GM19395 (cell line): ENCODE data around the gene CPEB1.

Experiments used
- ATAC-seq: cut with Tn5 transposase; IDR thresholded peaks from one replicate; pipeline ENCODE4 v1.9.1; 2021; ENCODE audit warnings: mild to moderate bottlenecking, moderate library complexity; ENCODE audit not compliant: unreplicated experiment

Gene CPEB1

GRCh38 chr15:82595766-82596165 is 51.4 kb downstream of the CPEB1 start:
- ATAC-seq, result no peak

DNA sequence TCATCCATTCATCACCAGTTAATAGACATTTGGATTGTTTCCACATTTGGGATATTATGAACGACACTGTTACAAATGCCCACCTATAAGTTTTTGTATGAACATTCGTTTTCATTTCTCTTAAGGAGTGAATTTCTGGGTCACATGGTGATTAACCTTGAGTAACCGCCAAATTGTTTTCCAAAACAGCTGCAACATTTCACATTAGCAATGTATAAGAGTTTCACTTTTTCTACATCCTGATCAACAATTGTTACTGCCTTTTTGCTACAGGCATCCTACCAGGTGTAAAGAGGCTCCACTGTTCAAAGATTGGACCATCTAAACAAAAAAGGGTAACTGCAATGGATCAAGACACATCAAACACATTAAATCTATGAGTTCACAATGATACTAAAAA is 52.0 kb downstream of the CPEB1 start:
- ATAC-seq, result no peak

DNA sequence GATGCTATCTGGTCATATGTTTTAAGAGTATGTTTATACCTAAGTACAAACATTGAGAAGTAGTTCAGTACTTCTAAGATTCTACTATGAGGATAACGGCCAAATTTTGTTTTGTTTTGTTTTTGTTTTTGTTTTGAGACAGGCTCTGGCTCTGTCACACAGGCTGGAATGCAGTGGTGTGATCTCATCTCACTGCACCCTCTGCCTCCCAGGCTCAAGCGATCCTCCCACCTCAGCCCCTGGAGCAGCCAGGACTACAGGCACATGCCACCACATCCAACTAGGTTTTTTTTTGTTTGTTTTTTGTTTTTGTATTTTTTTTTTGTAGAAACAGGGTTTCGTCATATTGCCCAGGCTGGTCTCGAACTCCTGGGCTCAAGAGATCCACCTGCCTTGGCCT is 59.4 kb downstream of the CPEB1 start:
- no peak for ATAC-seq

GRCh38 chr15:82585072-82585471 is 62.1 kb downstream of the CPEB1 start:
- no peak for ATAC-seq

- no peak for ATAC-seq
Observed at GRCh38 chr15:82580713-82581112, 66.5 kb downstream of the CPEB1 start.

- ATAC-seq, result no peak
Observed at GRCh38 chr15:82575335-82575734, 71.8 kb downstream of the CPEB1 start.

DNA sequence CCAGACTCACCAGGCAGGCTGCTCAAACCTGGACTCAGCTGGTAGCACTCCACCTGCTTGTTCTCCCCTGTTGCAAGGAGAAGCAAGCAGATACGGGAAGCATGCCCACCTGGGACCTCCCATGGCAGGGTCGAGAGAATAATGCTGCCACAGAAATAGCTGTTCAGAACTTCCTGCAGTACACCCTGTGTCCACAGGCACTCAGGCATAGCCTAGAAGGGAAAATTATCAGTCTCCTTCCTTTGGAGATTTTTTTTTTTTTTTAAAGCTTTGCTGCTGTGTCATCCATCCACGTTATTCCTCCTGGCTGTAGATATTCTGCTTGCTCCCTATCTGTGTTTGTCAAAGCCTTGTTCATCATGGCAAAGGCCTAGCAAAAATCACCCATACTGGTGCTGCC is 74.2 kb downstream of the CPEB1 start:
- no peak for ATAC-seq

- no peak for ATAC-seq
Observed at GRCh38 chr15:82572311-82572710, 74.9 kb downstream of the CPEB1 start.

DNA sequence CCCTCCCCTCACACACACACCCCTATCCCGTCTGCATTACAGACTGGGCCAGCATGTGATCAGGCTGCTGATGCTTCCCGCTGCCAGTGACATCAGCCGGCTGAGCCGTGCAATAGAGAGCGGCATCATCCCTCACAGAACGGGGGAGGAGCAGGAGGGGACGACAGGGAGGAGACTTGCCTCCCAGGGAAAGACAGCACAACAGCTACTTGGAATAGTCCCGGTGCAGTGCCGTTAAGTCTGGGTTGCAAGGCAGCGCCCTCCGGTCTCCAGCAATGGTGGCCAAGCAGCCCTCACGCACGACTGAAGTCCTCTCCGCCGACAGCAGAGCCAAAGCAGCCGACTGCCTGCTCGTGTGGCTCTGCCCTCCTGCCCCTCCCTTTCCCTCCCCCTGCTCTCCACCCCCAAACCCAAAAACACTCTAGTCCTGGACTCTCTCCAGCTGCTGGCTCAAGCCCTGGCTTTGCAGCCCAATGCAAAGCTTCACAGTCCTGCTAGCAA is 75.4 kb downstream of the CPEB1 start:
- ATAC-seq, result no peak

- no peak for ATAC-seq
Observed at GRCh38 chr15:82570721-82571508, 76.2 kb downstream of the CPEB1 start.

GRCh38 chr15:82569834-82570233 is 77.3 kb downstream of the CPEB1 start:
- no peak for ATAC-seq

GRCh38 chr15:82568986-82569385 is 78.2 kb downstream of the CPEB1 start:
- ATAC-seq, result no peak

DNA sequence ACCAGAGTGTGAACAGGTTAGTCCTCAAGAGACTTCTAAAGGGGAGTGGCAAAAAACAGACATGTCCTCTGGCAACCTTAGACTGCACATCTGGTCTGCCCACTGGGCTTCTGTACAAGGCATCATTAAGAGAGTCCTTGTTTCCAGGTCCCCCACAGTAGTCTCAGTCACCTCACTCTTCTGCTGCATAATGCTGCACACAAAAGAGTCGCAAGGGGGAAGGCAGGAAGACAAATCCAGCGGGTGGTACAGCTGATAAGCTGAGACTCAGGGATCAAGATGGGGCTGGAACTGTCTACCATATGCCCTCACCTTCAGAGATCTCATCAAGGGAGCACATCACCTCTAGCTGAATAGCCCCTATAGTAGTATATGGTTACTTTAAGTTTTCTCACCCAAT is 79.5 kb downstream of the CPEB1 start:
- ATAC-seq, result no peak

DNA sequence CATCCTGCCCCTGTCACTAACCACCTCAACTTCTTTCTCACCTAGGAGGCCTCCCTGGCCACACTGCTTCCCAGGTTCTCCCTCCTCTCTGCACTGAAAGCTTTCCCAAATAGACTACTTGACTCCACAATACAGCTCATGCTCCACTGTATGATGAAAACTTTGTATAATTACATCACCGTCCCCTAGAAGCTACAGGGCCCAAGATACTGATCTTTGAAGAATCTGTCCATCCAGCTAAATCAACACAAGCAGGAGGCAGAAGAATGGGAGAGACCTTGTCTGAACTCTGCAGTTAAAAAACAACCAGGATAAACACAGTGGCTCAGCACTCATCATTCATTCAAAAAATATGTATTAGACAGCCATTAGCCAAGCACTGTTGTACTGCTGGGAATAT is 80.5 kb downstream of the CPEB1 start:
- ATAC-seq, result no peak

DNA sequence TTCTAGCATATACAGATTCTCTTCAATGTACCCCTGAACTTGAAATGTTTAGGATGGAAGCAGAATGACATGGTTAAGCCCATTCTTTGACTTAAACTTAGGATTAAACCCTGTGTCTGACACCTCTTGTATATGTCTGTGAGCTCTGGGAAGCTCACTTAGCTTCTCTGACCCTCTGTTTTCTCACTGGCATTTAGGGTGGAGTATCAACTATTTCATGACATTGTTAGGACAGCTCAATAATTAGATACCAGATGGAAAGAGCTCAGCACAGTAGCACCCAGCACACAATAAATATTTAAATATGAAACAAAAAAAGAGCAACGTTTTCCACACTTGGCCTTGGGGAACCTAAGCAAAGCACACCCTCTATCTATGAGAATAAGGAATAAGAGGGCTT is 88.7 kb downstream of the CPEB1 start:
- no peak for ATAC-seq

DNA sequence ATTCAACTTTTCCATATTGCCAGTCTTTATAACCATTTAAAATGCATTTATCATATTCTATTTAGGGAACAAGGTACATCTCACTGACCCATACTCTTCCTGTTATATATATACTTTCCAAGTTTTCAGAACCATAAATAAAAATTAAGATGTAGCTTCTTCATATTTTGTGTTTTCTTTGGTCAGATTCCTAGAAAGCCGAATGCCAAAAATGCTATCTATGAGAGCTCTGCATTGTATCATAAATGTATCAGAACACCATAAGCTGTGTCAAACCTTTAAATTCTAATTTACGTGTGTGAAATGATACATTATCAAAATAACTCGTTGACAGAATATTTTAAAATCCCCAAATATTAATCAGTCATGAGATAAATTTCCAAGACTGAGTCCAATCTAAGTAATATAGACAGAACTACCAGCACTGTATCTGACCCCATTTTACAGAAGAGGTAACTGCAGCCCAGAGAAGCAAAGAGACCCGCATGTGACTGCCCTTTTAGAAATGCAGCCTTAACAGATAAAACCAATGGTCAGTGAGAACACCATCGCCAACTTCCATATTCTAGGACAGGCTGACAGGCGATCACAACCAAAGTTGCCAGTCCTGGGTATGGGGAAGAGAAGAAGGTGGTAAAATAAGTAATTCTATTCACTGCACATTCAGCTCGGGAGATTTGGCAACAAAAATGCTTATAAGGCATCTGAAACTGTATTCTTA is 90.7 kb downstream of the CPEB1 start:
- no peak for ATAC-seq

DNA sequence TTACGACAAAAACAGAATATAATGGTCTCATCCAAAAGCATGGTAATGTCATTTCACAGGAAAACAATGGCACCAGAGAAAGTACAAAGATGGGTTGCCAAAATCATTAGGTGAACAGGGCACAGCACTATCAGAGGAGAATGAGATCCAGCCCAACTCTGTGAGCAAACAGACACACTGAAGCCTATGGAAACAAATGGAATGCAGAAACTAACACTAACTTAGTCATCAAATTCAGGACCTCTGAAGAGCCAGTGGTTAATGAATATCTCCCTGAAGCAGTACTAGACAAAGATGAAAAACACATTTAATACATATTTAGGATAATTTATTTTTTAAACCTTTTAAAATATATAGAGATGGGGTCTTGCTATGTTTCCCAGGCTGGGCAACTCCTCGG is 92.3 kb downstream of the CPEB1 start:
- no peak for ATAC-seq

DNA sequence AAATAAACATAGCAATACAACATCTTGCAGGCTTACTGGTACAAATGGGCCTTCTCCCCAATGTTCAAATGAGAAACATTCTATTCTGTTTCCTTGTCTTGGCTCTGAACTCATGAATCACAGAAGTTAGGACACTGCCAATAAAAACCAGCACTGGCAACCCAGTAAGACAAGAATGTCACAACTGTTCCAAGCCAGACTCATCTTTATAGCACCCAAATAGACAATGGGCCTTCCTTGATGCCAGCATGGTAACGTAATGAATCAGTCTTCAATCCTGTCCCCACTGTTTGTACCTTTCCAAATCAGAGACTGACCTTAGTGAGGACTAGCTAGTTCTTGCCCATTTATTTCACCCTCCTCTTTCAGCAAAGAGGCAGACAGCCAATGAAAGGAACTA is 92.8 kb downstream of the CPEB1 start:
- ATAC-seq, result no peak

- ATAC-seq, result no peak
Observed at GRCh38 chr15:82553846-82554245, 93.3 kb downstream of the CPEB1 start.

DNA sequence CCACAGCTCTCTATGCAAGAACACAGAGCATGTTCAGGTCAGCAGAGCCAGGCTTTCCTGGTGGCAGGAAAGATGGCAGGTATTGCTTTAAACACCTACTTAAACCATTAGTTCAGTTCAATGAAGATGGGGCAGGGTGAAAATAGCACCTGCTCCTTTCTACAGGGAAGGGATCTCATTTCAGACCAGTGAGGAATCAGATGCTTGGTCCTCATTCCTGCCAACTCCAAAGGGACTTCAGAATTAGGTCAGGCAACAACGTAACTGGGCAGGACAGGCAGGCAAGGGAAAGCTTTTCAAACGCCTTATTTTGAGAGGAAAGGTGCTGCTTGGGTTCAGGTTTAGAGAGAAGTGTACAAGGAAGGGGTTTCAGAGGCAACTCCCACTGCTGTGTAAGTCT is 94.3 kb downstream of the CPEB1 start:
- no peak for ATAC-seq

DNA sequence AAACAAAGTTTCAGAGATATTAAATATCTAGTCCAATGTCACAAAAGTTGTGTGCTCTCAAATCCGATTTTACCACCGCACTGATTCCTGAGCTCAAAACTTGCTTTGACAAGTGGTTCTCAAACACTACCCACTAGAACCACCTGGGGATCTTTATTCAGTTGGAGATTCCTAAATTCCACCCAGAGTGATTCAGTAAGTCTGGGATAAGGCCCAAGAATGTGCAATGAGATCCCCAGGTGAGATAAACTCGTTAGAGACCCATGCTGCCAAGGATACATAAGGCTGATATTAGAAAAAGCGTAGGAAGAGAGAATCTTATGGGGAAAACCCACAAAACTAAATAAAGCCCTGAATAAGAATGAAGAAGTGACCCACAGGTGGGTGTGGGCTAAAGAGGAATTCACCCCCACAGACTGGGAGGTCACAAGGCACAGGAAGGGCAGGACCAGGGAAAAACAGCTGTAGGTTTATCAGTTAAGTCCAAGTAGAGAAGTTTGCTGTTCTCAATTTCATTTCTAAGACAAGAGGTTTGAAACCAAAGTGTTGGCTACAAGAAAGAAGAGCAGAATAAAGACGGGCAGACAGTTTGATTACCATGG is 95.4 kb downstream of the CPEB1 start:
- no peak for ATAC-seq

DNA sequence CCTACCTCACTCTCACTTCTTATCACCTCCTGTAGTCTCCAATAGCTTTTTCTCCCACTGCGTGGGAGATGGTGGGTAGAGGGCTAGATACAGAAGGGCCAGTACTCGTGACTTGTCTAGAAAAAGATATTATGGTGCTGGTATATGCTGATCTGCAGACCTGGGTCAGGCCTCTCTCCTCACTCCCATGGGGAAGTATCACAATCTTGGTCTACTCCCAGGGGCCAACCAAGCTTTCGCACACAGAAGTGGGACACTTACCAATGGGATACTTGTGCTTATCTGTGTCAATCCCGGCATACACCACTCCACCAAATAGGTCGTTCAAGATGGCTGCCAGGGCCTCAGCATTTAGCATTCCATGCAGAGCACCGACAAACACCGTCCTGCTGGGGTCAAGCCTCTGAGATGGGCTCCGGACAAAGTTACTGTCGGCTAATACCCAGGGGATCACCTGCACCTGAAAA is 97.9 kb downstream of the CPEB1 start:
- ATAC-seq, result no peak
